GM15510 (cell line): Measurements from ENCODE around the gene GSDME.

Source experiments
- POLR2A ChIP-seq: IDR thresholded peaks from 3 replicates; pipeline ENCODE4 v1.6.1; 2011; ENCODE audit warnings: borderline replicate concordance; ENCODE audit not compliant: insufficient read length; ENCODE audit errors: extremely low read depth

The GSDME gene

GRCh38 chr7:24783698-24784097 lies 26.4 kb upstream of the GSDME start:
- TF ChIP-seq POLR2A = no peak

GRCh38 chr7:24781106-24781505 lies 23.8 kb upstream of the GSDME start:
- no peak for TF ChIP-seq POLR2A

- TF ChIP-seq POLR2A = no peak
Observed at GRCh38 chr7:24779283-24779655, 22.0 kb upstream of the GSDME start.

- no peak for TF ChIP-seq POLR2A
Observed at GRCh38 chr7:24778543-24779282, 21.4 kb upstream of the GSDME start.

DNA sequence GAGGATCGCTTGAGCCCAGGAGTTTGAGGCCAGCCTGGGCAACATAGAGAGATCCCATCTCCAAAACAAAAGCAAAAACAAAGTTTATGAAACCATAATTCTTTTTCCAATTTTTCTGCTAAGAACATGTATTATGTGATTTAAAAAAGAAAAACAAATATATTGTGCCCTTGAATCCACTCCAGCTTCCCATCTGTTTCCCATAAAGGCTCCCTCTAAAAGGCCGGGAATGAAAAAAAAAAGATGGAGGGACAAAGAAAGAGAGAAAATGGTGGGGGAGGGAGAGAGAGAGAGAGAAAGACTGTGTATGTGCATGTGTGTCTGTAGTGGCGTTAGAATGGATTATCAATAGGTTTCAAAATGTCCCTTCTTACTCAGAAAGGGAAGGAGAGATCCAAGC lies 20.5 kb upstream of the GSDME start:
- no peak for TF ChIP-seq POLR2A

DNA sequence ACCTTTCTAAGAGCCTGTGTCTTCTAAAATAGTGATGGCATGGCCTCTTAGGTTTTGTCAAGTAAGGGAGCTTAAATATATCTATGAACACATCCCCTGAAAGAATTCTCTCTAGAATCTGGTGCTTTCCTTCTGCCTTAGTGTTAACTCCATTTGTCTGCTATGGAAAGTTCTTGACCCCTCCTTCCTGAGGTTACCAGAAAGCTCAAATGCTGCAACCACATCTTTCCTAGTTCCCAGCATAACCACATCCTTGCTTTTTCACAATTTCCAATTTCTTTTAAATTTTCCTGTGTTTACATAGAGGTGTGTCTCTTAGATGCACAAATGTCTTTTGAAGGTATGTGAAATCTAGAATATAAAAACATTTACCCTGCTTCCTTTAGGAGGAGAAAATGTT lies 16.4 kb upstream of the GSDME start:
- TF ChIP-seq POLR2A = no peak

DNA sequence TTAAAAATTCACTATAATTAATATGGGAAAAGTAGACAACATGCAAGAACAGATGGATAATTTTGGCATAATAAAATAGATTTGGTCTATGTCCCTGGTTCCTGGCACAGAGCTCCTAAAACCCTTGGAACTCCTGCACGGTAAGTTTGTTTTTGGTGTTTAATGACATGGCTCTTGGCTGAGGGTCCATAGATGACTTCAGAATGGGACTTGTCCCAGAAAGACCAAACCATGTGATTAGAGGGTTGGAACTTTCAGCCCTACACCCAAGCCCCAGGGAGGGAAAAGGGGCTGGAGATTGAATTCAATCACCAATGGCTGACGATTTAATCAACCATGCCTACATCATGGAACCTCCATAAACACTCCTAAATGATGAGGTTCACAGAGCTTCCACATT lies 12.6 kb upstream of the GSDME start:
- no peak for TF ChIP-seq POLR2A

DNA sequence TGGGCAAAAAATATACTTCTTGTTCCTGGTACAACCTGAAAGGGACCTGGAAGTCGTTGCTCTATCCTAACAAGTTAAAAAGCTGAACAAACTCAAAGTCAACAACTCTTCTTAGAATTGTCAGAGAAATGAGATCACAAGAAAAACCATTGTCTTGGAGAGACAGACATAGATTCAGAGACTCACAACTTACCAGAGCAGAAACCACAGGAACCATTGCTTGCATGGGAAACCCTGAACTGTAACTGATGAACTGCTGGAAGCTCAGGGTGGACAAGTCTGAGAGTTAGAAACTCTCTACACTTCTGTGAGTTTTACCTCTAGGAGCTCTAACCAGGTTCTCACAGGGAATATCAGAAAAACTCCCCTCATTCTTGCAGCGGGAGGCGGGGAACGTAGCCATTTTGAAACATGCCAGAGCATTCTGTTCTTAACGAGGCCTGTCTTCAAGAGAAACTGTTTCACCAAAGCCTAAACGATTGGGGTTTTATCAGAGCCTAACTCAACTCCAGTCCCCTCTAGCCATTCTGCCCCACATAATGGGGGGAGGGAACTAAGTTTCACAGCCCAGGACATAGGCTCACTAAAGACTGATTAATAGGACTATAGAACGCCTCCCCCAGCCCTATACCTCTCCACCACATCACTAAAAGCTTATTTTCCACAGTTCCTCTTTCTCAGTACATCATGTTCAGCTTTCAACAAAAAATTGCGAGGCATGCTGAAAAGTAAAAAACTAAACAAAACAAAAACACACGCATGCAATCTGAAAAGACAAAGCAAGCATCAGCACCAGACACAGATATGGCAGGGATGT lies 12.0 kb upstream of the GSDME start:
- TF ChIP-seq POLR2A = no peak

DNA sequence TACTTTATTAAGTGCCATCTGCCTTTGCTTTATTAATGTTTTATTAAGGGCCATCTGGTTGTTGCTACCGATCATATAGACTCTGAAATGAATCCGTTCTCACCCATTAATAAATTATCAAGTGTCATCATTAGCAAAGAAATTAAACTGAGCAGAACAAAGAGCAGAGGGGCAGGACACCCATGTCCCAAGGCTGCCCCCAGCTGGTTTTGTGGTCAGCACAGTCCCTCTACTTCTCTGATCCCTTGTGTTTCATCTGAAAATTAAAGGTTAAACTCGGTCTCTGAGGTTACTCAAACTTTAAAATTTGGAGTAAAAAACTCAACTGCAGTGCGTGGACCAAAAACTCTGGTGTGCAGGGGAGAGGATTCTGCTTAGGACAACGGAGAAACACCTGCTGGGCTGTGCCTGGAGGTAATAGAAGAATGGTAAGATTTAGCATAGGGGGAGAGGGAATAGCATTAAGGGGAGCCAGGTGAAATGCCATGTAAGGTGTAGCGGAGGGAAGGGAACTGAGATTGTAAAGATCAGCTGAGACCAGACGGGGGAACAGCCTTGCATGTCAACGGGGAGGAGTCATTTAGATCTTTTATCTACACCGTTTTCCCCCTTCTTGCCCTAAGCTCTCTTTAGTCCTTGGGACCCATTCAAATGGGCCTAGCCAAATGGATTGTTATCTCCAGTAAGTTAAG lies 10.8 kb upstream of the GSDME start:
- TF ChIP-seq POLR2A = no peak

DNA sequence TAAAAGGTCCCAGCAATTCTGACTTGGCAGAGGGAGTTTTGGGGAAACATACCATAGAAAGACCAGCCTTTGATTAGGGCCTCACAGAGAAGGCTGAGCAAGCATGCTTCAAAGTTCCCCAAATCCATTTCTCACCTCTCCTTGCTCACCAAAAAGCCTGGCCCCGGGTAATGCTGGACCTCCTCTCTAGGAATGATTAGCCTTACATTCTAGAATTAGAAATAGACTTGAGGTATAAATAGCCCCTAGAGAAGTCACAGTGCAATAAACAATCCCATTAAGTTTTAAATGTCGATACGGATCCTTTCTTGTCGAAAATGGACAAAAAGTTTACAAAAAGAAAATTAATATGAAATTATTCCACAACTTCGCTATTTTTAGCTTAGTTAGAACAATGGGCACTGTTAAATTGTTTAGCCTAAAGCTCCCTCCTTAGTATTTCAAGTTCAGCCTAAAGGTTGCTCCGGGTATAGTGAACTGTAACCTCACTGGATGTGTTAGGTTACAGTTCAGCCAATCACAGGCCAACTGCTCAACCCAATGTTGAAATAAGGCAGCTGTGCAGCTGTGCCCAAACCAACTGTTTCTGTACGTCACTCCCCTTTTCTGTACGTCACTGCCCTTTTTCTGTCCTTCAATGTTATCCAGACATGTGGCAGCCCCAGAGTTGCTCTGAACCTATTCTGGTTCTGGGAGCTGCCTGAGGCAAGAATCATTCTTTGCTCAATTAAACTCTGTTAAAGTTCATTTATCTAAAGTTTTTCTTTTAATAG lies 7.9 kb upstream of the GSDME start:
- TF ChIP-seq POLR2A = no peak

DNA sequence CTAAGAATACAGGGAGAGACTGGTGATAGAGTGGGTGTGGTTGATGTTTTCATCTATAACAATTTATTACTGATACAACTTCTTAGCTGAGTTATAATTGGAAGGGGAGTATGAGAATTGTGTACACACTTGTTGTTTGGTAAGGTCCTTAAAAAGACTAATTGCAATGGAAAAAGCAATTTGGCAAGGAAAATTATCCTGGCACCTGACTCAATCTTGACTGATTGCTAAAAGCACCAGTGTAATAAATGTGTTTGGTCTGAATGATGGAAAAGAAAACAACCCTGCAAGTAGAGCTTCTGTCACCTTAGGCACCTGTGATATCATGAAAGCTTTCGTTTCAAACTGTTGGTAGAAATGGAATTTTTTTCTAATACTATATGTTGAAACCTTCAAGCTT lies 6.7 kb upstream of the GSDME start:
- TF ChIP-seq POLR2A = no peak

GRCh38 chr7:24763303-24763901 lies 6.1 kb upstream of the GSDME start:
- TF ChIP-seq POLR2A = no peak

- TF ChIP-seq POLR2A = no peak
Observed at GRCh38 chr7:24762771-24763170, 5.5 kb upstream of the GSDME start.

- no peak for TF ChIP-seq POLR2A
Observed at GRCh38 chr7:24760968-24761367, 3.7 kb upstream of the GSDME start.
